Mesothelial cell of epicardium (in vitro differentiated cells): ENCODE data around the gene RNU11. TPM values are rescaled to one million over a fixed set of nuclear protein-coding genes. Genes with fewer than 3 reads are reported as not detected.

Experiments
- DNase-seq, 2 experiments: peaks; one replicate each; pipeline ENCODE4 v3.0.0; 2021; ENCODE audit warnings: low spot score in 2 of 2; ENCODE audit not compliant: unreplicated experiment in 2 of 2
- H3K27ac Mint-ChIP-seq: 2 replicates; pipeline ENCODE4 v1.8.0; 2021; ENCODE audit warnings: mixed read lengths
- H3K27me3 Mint-ChIP-seq: 2 replicates; pipeline ENCODE4 v1.8.0; 2021; ENCODE audit warnings: low read depth, mixed read lengths
- H3K36me3 Mint-ChIP-seq: 2 replicates; pipeline ENCODE4 v1.8.0; 2021; ENCODE audit warnings: mixed read lengths
- H3K4me1 Mint-ChIP-seq: 2 replicates; pipeline ENCODE4 v1.8.0; 2021; ENCODE audit warnings: mixed read lengths
- H3K4me3 Mint-ChIP-seq: 2 replicates; pipeline ENCODE4 v1.8.0; 2021; ENCODE audit warnings: mild to moderate bottlenecking, moderate library complexity, mixed read lengths
- H3K9me3 Mint-ChIP-seq: 2 replicates; pipeline ENCODE4 v1.8.0; 2021; ENCODE audit warnings: mixed read lengths
- total RNA-seq: library from RNA; stranded (reverse); gene quantifications from 3 replicates; pipeline ENCODE4 v1.2.1, GENCODE V29; 2021
- TF ChIP-seq, protein P1 (sequence below): fragments of 200-600 bp; sonication (generic); IDR thresholded peaks from one replicate; pipeline ENCODE4 v1.5.0; 2021; ENCODE audit warnings: antibody characterized with exemption; ENCODE audit not compliant: unreplicated experiment

Gene RNU11
- total RNA-seq, 1 donor from 2014 or later = not detected

DNA sequence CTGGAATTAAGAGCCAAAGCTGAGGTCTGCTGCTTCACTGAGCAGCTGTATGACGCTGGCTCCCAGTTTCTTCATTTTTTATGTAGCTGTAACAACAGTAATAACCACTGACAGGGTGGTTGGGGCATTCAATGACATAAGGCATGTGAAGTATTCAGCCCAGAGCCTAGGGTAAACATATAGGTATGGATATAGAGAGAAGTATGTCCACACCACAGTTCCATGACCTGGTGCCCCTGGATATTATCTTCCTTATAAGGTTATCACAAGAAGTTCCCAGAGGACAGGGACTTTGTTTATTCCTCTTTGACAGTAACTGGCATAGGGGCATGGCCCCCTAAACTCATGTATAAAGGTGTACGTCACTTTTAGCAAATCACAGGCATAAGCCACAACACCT lies 41.6 kb upstream of the RNU11 start:
- no peak for DNase-seq
- Mint-ChIP-seq H3K4me1 (no peaks in the 10 kb centered on the region), H3K9me3 (no peaks in the 10 kb centered on the region), H3K4me3 (no peak overlapping the region), H3K27ac (no peak overlapping the region), H3K27me3 (no peaks in the 10 kb centered on the region), H3K36me3 (peaks cover 14% of the 10 kb centered on the region)
- TF ChIP-seq, protein P1, sequence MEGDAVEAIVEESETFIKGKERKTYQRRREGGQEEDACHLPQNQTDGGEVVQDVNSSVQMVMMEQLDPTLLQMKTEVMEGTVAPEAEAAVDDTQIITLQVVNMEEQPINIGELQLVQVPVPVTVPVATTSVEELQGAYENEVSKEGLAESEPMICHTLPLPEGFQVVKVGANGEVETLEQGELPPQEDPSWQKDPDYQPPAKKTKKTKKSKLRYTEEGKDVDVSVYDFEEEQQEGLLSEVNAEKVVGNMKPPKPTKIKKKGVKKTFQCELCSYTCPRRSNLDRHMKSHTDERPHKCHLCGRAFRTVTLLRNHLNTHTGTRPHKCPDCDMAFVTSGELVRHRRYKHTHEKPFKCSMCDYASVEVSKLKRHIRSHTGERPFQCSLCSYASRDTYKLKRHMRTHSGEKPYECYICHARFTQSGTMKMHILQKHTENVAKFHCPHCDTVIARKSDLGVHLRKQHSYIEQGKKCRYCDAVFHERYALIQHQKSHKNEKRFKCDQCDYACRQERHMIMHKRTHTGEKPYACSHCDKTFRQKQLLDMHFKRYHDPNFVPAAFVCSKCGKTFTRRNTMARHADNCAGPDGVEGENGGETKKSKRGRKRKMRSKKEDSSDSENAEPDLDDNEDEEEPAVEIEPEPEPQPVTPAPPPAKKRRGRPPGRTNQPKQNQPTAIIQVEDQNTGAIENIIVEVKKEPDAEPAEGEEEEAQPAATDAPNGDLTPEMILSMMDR = no peak

DNA sequence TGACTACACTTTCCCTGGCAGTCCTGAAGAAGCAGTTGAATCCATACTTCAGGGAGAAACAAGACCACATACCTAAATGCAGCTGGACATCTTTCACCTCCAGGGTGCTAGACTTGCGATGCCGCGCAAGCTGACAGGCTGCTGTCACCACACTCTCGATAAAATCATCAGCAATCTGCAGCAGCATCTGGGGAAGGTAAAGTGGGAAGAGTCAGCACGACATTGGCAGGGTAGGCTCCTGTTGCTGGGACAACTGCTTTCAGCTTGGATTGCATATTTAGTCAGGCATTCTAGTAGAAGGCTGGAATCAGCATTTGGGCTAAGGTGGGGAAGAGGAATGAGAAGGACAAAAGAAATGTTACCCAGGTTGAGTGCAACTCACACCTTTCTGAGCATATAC lies 35.2 kb upstream of the RNU11 start:
- peaks cover 29% of the 10 kb centered on the region for H3K36me3 Mint-ChIP-seq
- TF ChIP-seq, protein P1 = no peak
- no peak overlapping the region for H3K4me3 Mint-ChIP-seq
- H3K27me3 Mint-ChIP-seq = no peaks in the 10 kb centered on the region
- no peaks in the 10 kb centered on the region for H3K4me1 Mint-ChIP-seq
- no peak overlapping the region for H3K27ac Mint-ChIP-seq
- no peak for DNase-seq
- H3K9me3 Mint-ChIP-seq = no peaks in the 10 kb centered on the region

DNA sequence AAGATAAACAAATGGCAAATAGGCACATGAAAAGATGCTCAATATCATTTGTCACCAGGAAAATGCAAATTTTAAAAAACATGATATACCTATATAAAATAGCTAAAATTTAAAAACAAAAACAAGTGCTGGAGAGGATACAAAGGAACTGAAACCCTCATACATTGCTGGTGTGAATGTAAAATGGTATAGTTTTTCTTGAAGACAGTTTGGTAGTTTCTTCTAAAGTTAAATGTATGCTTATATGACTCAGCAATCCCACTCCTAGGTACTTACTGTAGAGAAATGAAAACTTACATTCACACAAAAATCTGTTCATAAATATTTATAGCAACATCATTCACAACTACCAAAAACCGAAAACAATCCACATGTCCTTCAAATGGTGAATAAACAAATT lies 16.7 kb upstream of the RNU11 start:
- H3K4me3 Mint-ChIP-seq = no peak overlapping the region
- peaks cover 3% of the 10 kb centered on the region for H3K9me3 Mint-ChIP-seq
- H3K4me1 Mint-ChIP-seq = no peaks in the 10 kb centered on the region
- H3K27me3 Mint-ChIP-seq = no peaks in the 10 kb centered on the region
- TF ChIP-seq, protein P1 = no peak
- DNase-seq = no peak
- H3K36me3 Mint-ChIP-seq = peaks cover 6% of the 10 kb centered on the region
- no peak overlapping the region for H3K27ac Mint-ChIP-seq

DNA sequence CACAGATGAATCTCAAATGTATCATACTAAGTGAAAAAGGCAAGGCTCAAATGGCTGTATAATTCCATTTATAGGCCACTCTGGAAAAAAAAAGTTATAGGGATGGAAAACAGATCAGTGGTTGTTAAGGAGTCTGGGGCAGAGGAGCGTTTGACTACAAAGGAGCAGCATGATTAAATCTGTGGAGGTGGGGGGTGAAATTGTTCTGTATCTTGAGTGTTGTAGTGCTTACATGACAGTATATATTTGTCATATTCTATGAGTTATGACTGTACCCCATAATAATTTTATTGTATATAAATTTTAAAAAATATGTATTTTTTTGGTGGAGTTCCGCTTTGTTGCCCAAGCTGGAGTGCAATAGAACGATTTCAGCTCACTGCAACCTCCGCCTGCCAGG lies 15.8 kb upstream of the RNU11 start:
- H3K27me3 Mint-ChIP-seq = no peaks in the 10 kb centered on the region
- no peak overlapping the region for H3K27ac Mint-ChIP-seq

DNA sequence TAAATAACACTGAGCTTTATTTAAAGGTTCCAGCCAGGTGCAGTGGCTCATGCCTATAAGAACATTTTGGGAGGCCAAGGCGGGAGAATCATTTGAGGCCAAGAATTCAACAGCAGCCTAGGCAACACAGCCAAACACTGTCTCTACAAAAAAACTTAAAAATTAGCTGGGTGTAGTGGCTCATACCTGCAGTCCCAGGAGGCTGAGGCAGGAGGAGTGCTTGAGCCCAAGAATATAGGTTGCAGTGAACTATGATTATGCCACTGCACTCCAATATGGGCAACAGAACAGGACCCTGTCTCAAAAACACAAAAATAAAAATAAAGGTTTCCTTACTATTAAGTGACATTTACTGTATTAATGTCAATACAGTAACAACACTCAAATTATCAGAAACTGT lies 7.6 kb upstream of the RNU11 start:
- Mint-ChIP-seq H3K4me1 (peaks cover 23% of the 10 kb centered on the region), H3K9me3 (no peaks in the 10 kb centered on the region), H3K36me3 (no peaks in the 10 kb centered on the region), H3K4me3 (peak overlapping the region; percentile 99), H3K27ac (no peak overlapping the region), H3K27me3 (no peaks in the 10 kb centered on the region)
- TF ChIP-seq, protein P1 = peak; percentile 28
- DNase-seq = no peak

More for the DNA sequence above, 15.8 kb upstream of the RNU11 start:
- Mint-ChIP-seq H3K4me3 (no peak overlapping the region), H3K4me1 (no peaks in the 10 kb centered on the region), H3K36me3 (peaks cover 6% of the 10 kb centered on the region), H3K9me3 (peaks cover 3% of the 10 kb centered on the region)
- DNase-seq = no peak
- TF ChIP-seq, protein P1 = no peak

DNA sequence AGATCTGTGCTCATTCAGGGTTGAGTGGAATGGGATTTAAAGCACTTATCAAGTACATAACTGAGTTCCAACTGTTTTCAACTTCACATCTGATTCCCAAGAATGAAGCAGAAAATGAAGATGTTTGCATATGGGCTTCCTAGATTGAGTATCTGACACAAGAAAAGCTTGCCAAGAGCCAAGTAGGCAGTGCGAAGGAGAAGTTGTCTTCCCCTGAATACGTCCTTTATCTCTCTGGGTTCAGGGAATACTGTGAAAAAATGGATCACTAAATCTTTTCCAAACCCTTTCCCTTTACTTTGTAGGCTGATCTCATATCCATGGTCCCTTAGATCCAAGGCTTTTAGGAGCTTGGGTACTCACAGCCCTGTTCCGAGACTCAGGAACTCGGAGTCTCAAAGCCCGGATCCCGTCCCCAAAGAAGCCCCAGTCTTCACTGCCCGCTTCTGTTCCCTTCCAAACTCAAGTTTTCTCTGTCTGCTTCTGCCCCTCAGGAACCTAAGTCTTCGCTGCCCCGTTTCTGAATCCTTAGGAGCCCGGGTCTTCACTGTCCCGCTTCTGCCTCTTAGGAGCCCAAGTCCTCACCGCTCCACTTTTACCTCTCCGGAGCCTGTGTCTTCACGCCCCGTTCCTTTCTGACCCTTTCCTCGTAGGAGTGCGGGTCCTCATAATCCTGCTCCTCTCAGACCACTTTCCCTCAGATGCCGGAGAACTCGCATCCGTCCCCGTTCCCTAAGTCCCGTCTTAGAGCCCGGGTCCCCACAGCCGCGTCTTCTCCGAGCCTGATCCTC lies 6.1 kb upstream of the RNU11 start:
- H3K9me3 Mint-ChIP-seq = no peaks in the 10 kb centered on the region
- TF ChIP-seq, protein P1 = no peak
- no peaks in the 10 kb centered on the region for H3K36me3 Mint-ChIP-seq
- peak overlapping the region; percentile 99 for H3K4me3 Mint-ChIP-seq
- H3K4me1 Mint-ChIP-seq = peaks cover 25% of the 10 kb centered on the region
- no peak for DNase-seq
- no peaks in the 10 kb centered on the region for H3K27me3 Mint-ChIP-seq
- H3K27ac Mint-ChIP-seq = peak overlapping the region; percentile 98
